Activated T-helper 1 cell treated with Interleukin-2 at 50 U/mL for 16 hours (primary cell): ENCODE results near the gene ZBTB20.

Experiments
- DNase-seq: peaks from one replicate; pipeline ENCODE4 v3.0.0-alpha.2; 2020; ENCODE audit warnings: low read depth

ZBTB20 gene

DNA sequence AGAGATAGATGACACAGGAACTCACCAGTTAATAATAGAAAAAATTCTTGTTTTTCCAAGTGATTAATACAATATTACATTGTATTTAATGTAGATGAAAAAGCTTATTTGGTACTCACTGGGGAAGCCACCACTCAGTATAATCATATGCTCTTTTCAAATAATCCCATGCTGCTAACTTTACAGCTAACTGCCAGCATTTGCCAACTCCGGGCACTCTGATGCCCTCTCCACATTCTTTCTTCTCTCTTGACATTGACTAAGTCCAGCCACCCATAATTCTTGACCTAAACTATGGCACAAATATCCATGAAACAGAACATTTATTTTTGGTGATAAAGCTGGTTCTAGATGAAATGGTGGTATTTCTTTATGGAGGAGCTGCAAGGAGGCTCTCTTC lies 384.9 kb downstream of the ZBTB20 start:
- DNase-seq = no peak

GRCh38 chr3:114760679-114761078 lies 386.4 kb downstream of the ZBTB20 start:
- DNase-seq = no peak

DNA sequence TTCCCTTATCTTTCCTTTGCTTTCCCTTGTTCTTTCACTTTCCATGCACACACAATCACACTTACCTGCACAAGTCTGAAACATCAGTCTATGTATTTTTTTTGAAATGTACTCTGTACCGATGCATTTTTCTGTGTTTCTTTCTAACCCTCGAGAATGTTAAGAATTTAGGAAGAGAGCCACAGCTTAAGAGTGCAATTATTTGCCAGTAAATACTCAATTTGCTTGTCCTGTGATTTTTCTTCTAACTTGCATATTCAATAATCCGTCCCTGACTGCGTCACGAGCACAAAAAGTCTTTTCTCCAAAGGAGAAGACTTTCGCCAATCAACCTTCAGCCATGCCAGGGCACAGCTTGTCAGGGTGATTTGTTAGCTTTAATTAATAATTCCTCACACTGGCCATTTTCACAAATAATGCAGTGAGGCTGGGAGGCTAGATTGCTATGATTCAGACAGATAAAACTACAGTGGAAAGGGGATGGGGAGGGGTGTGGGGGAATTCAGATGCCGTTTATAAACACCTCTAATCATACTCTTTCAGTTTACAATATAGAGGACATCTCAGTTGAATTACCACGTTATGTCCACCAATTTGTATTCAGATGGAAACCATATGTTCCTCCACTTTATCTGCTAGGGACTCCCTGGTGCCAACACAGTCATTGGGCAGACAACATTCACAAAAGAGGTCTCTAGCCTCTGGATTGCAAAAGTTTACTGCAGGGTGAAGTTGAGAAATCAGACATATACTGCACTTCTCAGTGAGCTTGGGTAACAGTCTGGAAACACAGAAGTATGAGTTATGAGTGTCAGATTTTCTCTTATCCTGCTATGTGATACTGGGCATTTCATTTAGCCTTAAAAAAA lies 388.0 kb downstream of the ZBTB20 start:
- no peak for DNase-seq

DNA sequence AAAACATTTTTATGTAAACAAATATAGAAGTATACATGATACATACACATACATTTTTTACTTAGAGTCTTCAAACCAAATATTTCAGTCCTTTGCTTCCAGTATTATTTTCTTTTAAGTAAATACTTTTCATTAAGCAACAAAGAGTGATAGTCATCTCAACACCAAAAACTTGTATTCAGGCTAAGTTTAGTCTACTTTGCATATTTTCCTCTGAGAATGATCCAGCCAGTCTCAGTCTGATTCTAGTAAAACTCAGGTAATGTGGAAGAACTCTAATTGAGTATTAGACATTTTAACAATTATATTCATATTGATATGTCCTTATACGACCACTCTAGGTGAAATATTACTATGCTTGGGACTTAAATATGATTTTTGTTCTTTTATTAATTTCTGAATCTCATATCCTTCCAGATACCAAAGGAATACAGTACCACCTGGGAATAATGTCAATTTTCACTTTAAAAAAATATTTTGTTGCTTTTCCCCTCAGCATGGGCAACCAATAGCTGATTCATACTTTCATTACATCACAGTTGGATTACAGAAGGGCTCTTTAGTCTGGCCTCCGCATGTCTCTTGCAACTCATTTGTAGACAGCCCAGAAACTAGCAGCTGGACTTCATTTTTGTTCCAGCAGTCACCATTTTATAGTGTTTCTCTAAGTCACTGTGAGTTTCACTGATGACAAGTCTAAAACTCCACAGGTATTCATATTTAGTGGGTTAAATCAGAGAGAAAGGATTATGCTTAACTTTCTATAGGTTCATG lies 390.4 kb downstream of the ZBTB20 start:
- DNase-seq = no peak

DNA sequence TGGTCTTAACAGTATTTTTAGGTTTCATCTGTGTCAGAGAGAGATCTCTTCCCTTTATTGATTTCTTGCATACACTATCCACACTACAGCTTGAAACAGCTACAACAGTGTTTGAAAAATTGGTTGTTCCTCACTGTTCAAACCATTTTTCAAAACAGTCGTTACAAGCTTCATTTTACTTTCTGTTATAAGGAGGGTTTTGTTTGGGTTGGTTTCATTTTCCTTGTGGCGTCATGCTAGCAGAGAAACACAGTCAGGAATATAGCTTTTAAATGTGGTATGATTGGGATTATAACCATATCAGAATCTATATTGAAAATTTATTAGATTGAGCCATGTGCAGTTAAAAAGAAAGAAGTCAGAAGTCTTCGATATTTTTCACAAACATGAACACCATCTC lies 400.6 kb downstream of the ZBTB20 start:
- DNase-seq = no peak

GRCh38 chr3:114745322-114746240 lies 401.5 kb downstream of the ZBTB20 start:
- DNase-seq = no peak

GRCh38 chr3:114743746-114744485 lies 403.2 kb downstream of the ZBTB20 start:
- DNase-seq = no peak

DNA sequence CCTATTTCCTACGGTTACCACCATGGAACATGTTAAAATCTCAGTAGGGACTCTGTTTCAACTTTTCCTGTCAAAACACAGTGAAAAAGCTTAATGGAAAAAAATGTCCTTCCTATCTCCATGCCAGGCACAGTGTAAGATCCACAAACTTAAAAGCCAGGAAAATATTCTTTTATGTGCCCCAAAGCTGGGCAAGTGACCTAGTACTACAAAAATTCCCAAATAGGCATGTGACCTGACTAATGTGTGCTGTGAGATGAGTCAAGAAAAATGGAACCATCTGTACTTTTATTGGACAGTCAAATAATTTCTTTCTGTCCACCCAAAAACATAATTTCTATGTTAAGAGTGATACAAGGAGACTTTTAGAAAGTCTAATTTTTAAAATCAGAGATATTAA lies 406.0 kb downstream of the ZBTB20 start:
- DNase-seq = no peak

DNA sequence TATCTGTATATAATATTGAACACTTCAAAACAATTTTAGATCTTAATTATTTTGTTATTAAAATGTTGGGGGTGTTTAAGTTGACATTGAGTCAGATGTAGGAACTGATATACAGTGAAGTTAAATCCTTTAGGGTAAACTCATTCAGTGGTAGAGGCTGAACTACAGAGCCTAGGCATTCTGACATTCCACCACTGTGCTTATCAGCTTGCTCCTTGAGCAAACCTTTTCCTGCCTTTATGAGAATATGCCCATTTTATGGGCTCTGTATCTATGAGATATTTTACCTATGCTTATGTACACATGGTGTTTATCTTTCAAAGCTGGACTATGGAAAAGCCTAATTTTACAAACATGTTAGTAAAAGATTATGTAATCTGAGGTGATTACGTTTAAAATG lies 407.5 kb downstream of the ZBTB20 start:
- DNase-seq = no peak

GRCh38 chr3:114732353-114732752 lies 414.7 kb downstream of the ZBTB20 start:
- no peak for DNase-seq

- no peak for DNase-seq
Measured at GRCh38 chr3:114730397-114730796, 416.7 kb downstream of the ZBTB20 start.

DNA sequence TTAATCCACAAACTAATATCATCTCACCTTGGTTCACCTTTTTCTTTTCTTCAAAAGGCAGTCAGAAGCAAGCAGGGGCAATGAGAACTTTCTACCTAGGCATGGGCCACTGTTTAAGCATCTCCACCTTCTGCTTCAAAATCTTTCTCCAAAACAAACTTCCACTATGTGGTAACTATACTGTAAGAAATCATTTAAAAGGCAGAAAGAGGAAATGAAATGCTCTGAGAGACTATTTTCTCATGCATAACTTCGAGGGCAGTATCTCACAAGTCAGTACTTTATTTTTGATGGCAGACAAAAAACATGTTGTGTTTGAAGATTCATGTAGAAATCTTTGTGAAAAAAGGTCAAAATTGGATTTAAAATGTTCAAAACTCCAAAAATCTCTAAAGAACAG lies 419.7 kb downstream of the ZBTB20 start:
- DNase-seq = no peak

DNA sequence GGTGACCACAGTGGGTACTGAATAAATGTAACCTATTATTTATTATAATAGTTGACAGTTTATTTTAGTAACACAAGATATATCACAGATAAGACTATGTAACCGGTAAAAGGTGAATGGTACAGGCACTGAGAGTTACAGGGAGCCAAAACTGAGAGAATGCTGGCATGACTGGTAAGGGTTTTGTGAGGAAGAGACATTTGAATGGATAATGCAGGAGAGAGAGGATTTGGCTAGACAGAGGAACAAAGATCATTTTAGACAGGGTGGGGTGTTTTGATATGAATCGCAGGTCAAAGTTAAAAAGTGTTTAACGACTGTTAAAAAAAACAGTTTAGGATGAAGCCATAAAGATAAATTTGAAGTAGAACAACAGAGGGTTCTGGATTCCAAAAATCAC lies 421.1 kb downstream of the ZBTB20 start:
- DNase-seq = no peak

DNA sequence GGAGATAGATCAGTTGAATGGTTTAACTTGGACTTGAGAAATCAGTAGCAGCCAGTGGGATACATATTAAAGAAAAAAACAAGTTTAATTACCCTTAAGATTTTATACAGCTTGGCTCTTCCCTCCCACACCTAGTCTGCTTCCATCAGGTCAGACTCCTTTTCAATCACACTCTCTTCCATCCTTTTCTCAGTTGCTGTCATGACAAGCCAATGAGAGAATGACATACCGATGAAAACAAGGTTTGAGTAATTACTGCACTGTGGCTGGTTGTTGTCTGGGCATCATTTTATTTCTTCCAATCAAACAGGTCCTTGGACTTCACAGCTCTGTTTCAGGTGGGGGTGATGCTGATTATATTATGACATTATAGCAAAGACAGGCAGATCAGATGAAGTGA lies 424.6 kb downstream of the ZBTB20 start:
- no peak for DNase-seq

DNA sequence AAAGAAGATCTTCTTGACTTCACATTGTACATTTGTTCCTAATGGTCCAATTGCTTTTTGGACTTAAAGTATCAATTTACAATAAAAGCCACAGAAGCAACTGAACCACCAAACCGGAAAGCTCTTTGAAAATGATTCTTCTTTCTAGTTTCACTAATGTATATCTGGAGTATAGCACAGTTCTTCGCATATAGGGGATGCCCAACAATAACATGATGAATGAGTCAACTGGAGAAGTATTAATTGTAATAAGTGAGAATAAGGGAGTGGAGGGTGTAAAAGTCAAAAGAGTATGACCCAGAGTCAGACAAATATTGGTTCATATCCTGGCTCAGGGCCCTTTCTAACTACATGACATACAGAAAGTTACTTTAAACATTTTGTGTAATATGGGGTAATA lies 425.2 kb downstream of the ZBTB20 start:
- DNase-seq = no peak

GRCh38 chr3:114721209-114721608 lies 425.9 kb downstream of the ZBTB20 start:
- no peak for DNase-seq

- no peak for DNase-seq
Measured at GRCh38 chr3:114718898-114719210, 428.2 kb downstream of the ZBTB20 start.

GRCh38 chr3:114718071-114718897 lies 428.8 kb downstream of the ZBTB20 start:
- no peak for DNase-seq

GRCh38 chr3:114716916-114717315 lies 430.2 kb downstream of the ZBTB20 start:
- DNase-seq = no peak

DNA sequence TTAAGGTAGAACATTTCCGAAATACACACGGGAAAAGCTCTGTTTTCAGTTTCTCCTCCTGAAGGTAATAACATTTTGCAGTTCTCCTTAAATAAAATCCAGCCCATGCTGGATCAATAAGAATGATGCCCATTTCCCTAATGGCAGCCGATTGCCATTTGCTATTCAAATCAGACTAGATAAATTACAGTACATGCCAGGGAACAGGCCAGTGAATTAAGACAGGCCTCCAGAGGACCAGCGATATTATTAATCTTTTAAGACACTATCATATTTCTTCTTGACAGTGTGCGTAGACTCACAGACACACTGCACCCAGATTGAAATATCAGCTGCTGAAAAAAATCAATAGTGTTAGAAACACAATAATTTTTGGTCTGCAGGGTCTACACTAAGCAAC lies 431.0 kb downstream of the ZBTB20 start:
- no peak for DNase-seq

- DNase-seq = no peak
Measured at GRCh38 chr3:114714957-114715460, 432.1 kb downstream of the ZBTB20 start.
